Mesenchymal stem cell (in vitro differentiated cells and primary cell): ENCODE measurements around the gene MLXIP.
A peak's percentile ranks its signal among the peaks of the same experiment; 100 is the strongest.

ENCODE experiments used
- DNase-seq: peaks from one replicate; pipeline ENCODE4 v3.0.0-alpha.2; 2013
- H2AFZ ChIP-seq: one replicate; pipeline ENCODE4 v1.6.1; 2013; ENCODE audit warnings: low read depth, mild to moderate bottlenecking, control low read depth, inconsistent platforms, low read length, moderate library complexity
- H2AK5ac ChIP-seq: 2 replicates; pipeline ENCODE4 v1.6.1; 2013; ENCODE audit warnings: low read length, moderate library complexity, mild to moderate bottlenecking, inconsistent platforms; ENCODE audit not compliant: severe bottlenecking
- H2BK120ac ChIP-seq: one replicate; pipeline ENCODE4 v1.6.1; 2013; ENCODE audit warnings: low read depth, mild to moderate bottlenecking, inconsistent platforms, low read length, moderate library complexity
- H2BK12ac ChIP-seq, 2 experiments: one replicate each; pipeline ENCODE4 v1.6.1; 2013; ENCODE audit warnings: inconsistent platforms in 2 of 2, low read length in 2 of 2, mild to moderate bottlenecking in 2 of 2, moderate library complexity in 2 of 2, control low read depth in 1 of 2
- H2BK15ac ChIP-seq: one replicate; pipeline ENCODE4 v1.6.1; 2013; ENCODE audit warnings: mild to moderate bottlenecking, low read depth, inconsistent platforms; ENCODE audit not compliant: poor library complexity, severe bottlenecking
- H2BK5ac ChIP-seq: 2 replicates; pipeline ENCODE4 v1.6.1; 2013; ENCODE audit warnings: low read depth, mild to moderate bottlenecking, low read length, control low read depth, inconsistent platforms; ENCODE audit not compliant: poor library complexity, severe bottlenecking
- H3K14ac ChIP-seq, 2 experiments: one replicate each; pipeline ENCODE4 v1.6.1; 2013; ENCODE audit warnings: inconsistent platforms in 2 of 2, low read length in 2 of 2, control low read depth in 1 of 2, mild to moderate bottlenecking in 1 of 2, moderate library complexity in 1 of 2
- H3K18ac ChIP-seq, 2 experiments: one replicate each; pipeline ENCODE4 v1.6.1; 2013; ENCODE audit warnings: inconsistent platforms in 2 of 2, low read length in 2 of 2, control low read depth in 1 of 2, low read depth in 1 of 2, mild to moderate bottlenecking in 1 of 2
- H3K23ac ChIP-seq, 2 experiments: one replicate each; pipeline ENCODE4 v1.6.1; 2013; ENCODE audit warnings: inconsistent platforms in 2 of 2, low read length in 2 of 2, mild to moderate bottlenecking in 2 of 2, moderate library complexity in 2 of 2, control low read depth in 1 of 2
- H3K27ac ChIP-seq: 2 replicates; pipeline ENCODE4 v1.5.1; 2013; ENCODE audit warnings: mild to moderate bottlenecking, moderate library complexity, low read length, control low read depth, inconsistent platforms; ENCODE audit not compliant: poor library complexity, severe bottlenecking
- H3K27me3 ChIP-seq, 2 experiments: 2 replicates each; pipeline versions ENCODE4 v1.6.1 to v1.7.0; 2013; ENCODE audit warnings: low read length in 2 of 2, mild to moderate bottlenecking in 2 of 2, moderate library complexity in 2 of 2, control low read depth in 1 of 2, inconsistent platforms in 1 of 2; ENCODE audit not compliant: control insufficient read depth in 1 of 2, insufficient read depth in 1 of 2
- H3K36me3 ChIP-seq, 2 experiments: 2 replicates each; pipeline versions ENCODE4 v1.6.1 to v1.7.0; 2013; ENCODE audit warnings: low read length in 2 of 2, control low read depth in 1 of 2, inconsistent platforms in 1 of 2, low read depth in 1 of 2, mild to moderate bottlenecking in 1 of 2; ENCODE audit not compliant: insufficient read depth in 2 of 2, control insufficient read depth in 1 of 2
- H3K4ac ChIP-seq, 2 experiments: one replicate each; pipeline ENCODE4 v1.6.1; 2013; ENCODE audit warnings: inconsistent platforms in 2 of 2, low read length in 2 of 2, mild to moderate bottlenecking in 2 of 2, moderate library complexity in 2 of 2, control low read depth in 1 of 2, low read depth in 1 of 2
- H3K4me1 ChIP-seq: 2 replicates; pipeline ENCODE4 v1.6.1; 2013; ENCODE audit warnings: low read depth, low read length, control low read depth; ENCODE audit not compliant: control insufficient read depth, insufficient read depth
- H3K4me2 ChIP-seq: 2 replicates; pipeline ENCODE4 v1.6.1; 2013; ENCODE audit warnings: low read length, mild to moderate bottlenecking, inconsistent platforms; ENCODE audit not compliant: poor library complexity, severe bottlenecking
- H3K4me3 ChIP-seq, 2 experiments: 2 replicates each; pipeline versions ENCODE4 v1.5.1 to v1.7.0; 2013; ENCODE audit warnings: low read length in 2 of 2, mild to moderate bottlenecking in 2 of 2, control low read depth in 1 of 2, low read depth in 1 of 2; ENCODE audit not compliant: insufficient read depth in 1 of 2
- H3K79me1 ChIP-seq: replicated peaks from 2 replicates; pipeline ENCODE4 v1.6.1; 2013; ENCODE audit warnings: mild to moderate bottlenecking, control low read depth, low read length, inconsistent platforms; ENCODE audit not compliant: poor library complexity, severe bottlenecking
- H3K9ac ChIP-seq: 2 replicates; pipeline ENCODE4 v1.7.0; 2013; ENCODE audit warnings: mild to moderate bottlenecking, low read length, moderate library complexity
- H3K9me3 ChIP-seq: 2 replicates; pipeline ENCODE4 v1.7.0; 2013; ENCODE audit warnings: mild to moderate bottlenecking, low read length; ENCODE audit not compliant: control insufficient read depth
- H4K8ac ChIP-seq: one replicate; pipeline ENCODE4 v1.6.1; 2013; ENCODE audit warnings: inconsistent platforms, mild to moderate bottlenecking, low read length, moderate library complexity
- H4K91ac ChIP-seq: one replicate; pipeline ENCODE4 v1.6.1; 2013; ENCODE audit warnings: mild to moderate bottlenecking, low read length, inconsistent platforms
- WGBS: methylation state at CpG from one replicate; pipeline ENCODE4 v1.1.7; 2013; ENCODE audit warnings: mixed read lengths; 5-methylcytosine and 5-hydroxymethylcytosine counted together

The MLXIP gene

GRCh38 chr12:122081697-122082221, 3.2 kb downstream of the MLXIP start:
- H3K27ac ChIP-seq = peak overlapping the region; percentile 47
- no peak overlapping the region for H4K8ac ChIP-seq
- H2AFZ ChIP-seq = no peak overlapping the region
- no peak overlapping the region for H3K14ac ChIP-seq
- DNase-seq = peak; percentile 92
- H4K91ac ChIP-seq = peak overlapping the region; percentile 70
- peaks cover 21% of the 10 kb centered on the region for H3K79me1 ChIP-seq
- H3K36me3 ChIP-seq = peaks cover 16 to 25% of the 10 kb centered on the region in 2 experiments
- peak overlapping the region; percentile 67 to 92 for H3K18ac ChIP-seq
- H2BK12ac ChIP-seq = peak overlapping the region in 1 of 2 experiments; percentile 67
- peak overlapping the region in 1 of 2 experiments; percentile 34 for H3K4ac ChIP-seq
- H3K9ac ChIP-seq = peak overlapping the region; percentile 94
- peaks cover 19% of the 10 kb centered on the region for H3K4me1 ChIP-seq
- no peak overlapping the region for H2BK5ac ChIP-seq
- no peak overlapping the region for H3K23ac ChIP-seq
- no peaks in the 10 kb centered on the region for H3K9me3 ChIP-seq
- peak overlapping the region; percentile 86 for H2AK5ac ChIP-seq
- H3K4me3 ChIP-seq = peak overlapping the region in 1 of 2 experiments; percentile 99
- 6% methylated on average over 7 of the region's 7 CpGs for WGBS
- peak overlapping the region; percentile 38 for H3K4me2 ChIP-seq
- no peaks in the 10 kb centered on the region for H3K27me3 ChIP-seq
- H2BK120ac ChIP-seq = no peak overlapping the region
- peak overlapping the region; percentile 30 for H2BK15ac ChIP-seq

GRCh38 chr12:122082621-122083356, 4.2 kb downstream of the MLXIP start:
- peak overlapping the region; percentile 94 for H3K9ac ChIP-seq
- H2BK5ac ChIP-seq = no peak overlapping the region
- peaks cover 24 to 25% of the 10 kb centered on the region in 2 experiments for H3K36me3 ChIP-seq
- no peak overlapping the region for H3K23ac ChIP-seq
- H3K14ac ChIP-seq = no peak overlapping the region
- H3K27ac ChIP-seq = no peak overlapping the region
- H2BK12ac ChIP-seq = peak overlapping the region in 1 of 2 experiments; percentile 18
- H3K4me3 ChIP-seq = no peak overlapping the region
- no peak overlapping the region for H3K4me2 ChIP-seq
- no peak overlapping the region for H2AK5ac ChIP-seq
- H3K4ac ChIP-seq = no peak overlapping the region
- H3K79me1 ChIP-seq = peaks cover 27% of the 10 kb centered on the region
- no peak overlapping the region for H4K91ac ChIP-seq
- no peak overlapping the region for H2BK120ac ChIP-seq
- peaks cover 28% of the 10 kb centered on the region for H3K4me1 ChIP-seq
- H3K27me3 ChIP-seq = no peaks in the 10 kb centered on the region
- H3K18ac ChIP-seq = no peak overlapping the region
- no peak overlapping the region for H4K8ac ChIP-seq
- H2AFZ ChIP-seq = no peak overlapping the region
- H2BK15ac ChIP-seq = no peak overlapping the region
- H3K9me3 ChIP-seq = no peaks in the 10 kb centered on the region
- 78% methylated on average over 6 of the region's 6 CpGs for WGBS
- no peak for DNase-seq

- Histone ChIP-seq H2BK12ac (no peak overlapping the region), H3K79me1 (peaks cover 27% of the 10 kb centered on the region), H3K14ac (no peak overlapping the region), H3K4me2 (no peak overlapping the region), H4K8ac (no peak overlapping the region), H3K4ac (no peak overlapping the region), H3K36me3 (peaks cover 24 to 27% of the 10 kb centered on the region in 2 experiments), H2BK5ac (no peak overlapping the region), H3K27me3 (no peaks in the 10 kb centered on the region), H3K27ac (no peak overlapping the region), H2BK120ac (no peak overlapping the region), H3K4me3 (no peak overlapping the region), H3K9me3 (no peaks in the 10 kb centered on the region), H3K18ac (no peak overlapping the region), H3K9ac (no peak overlapping the region), H2AK5ac (no peak overlapping the region), H4K91ac (no peak overlapping the region), H2BK15ac (no peak overlapping the region), H2AFZ (no peak overlapping the region), H3K23ac (no peak overlapping the region), H3K4me1 (peaks cover 25% of the 10 kb centered on the region)
- no peak for DNase-seq
- 94% methylated on average over 13 of the region's 13 CpGs for WGBS
Observed at GRCh38 chr12:122084857-122085405, 6.4 kb downstream of the MLXIP start.

GRCh38 chr12:122085591-122085990, 7.0 kb downstream of the MLXIP start:
- Histone ChIP-seq H3K9me3 (no peaks in the 10 kb centered on the region), H2BK15ac (no peak overlapping the region), H2AFZ (no peak overlapping the region), H3K4me3 (no peak overlapping the region), H3K36me3 (peaks cover 24 to 28% of the 10 kb centered on the region in 2 experiments), H2AK5ac (no peak overlapping the region), H2BK120ac (no peak overlapping the region), H3K27ac (no peak overlapping the region), H3K4me2 (no peak overlapping the region), H3K4me1 (peaks cover 25% of the 10 kb centered on the region), H3K4ac (no peak overlapping the region), H2BK12ac (no peak overlapping the region), H3K27me3 (no peaks in the 10 kb centered on the region), H3K18ac (no peak overlapping the region), H3K23ac (no peak overlapping the region), H4K91ac (no peak overlapping the region), H2BK5ac (no peak overlapping the region), H4K8ac (peak overlapping the region; percentile 10), H3K9ac (no peak overlapping the region), H3K14ac (no peak overlapping the region), H3K79me1 (peaks cover 27% of the 10 kb centered on the region)
- no peak for DNase-seq
- 93% methylated on average over 5 of the region's 5 CpGs for WGBS
